Activated CD8-positive, alpha-beta T cell treated with anti-CD3 and anti-CD28 coated beads for 36 hours (primary cell): ENCODE data around the gene EVC2. TPM values are rescaled to one million over a fixed set of nuclear protein-coding genes. Genes with fewer than 3 reads are reported as not detected.

Experiments used
- ATAC-seq: fragments of 200-7000 bp; cut with Tn5 transposase; one replicate; pipeline ENCODE4 v1.10.0; 2021; ENCODE audit warnings: mild to moderate bottlenecking, moderate library complexity
- CTCF ChIA-PET: fragments of 350-600 bp; sonication (Branson Sonifier 250); formaldehyde crosslinking; loops from one replicate; lab custom pipeline; 2021; ENCODE audit warnings: antibody characterized with exemption; lab: Charles Lee
- POLR2A ChIA-PET: fragments of 350-600 bp; sonication (Branson Sonifier 250); formaldehyde crosslinking; loops from one replicate; lab custom pipeline; 2021; ENCODE audit warnings: antibody characterized with exemption; lab: Charles Lee
- DNase-seq: peaks from one replicate; pipeline ENCODE4 v3.0.0-alpha.2; 2020
- H3K27ac Mint-ChIP-seq: one replicate; pipeline ENCODE4 v1.8.0; 2021; ENCODE audit warnings: mild to moderate bottlenecking, mixed read lengths
- H3K27me3 Mint-ChIP-seq: one replicate; pipeline ENCODE4 v1.8.0; 2021; ENCODE audit warnings: mixed read lengths
- H3K36me3 Mint-ChIP-seq: one replicate; pipeline ENCODE4 v1.8.0; 2021; ENCODE audit warnings: low read depth, mixed read lengths
- H3K4me1 Mint-ChIP-seq: one replicate; pipeline ENCODE4 v1.8.0; 2021; ENCODE audit warnings: low read depth, mixed read lengths
- H3K4me3 Mint-ChIP-seq: one replicate; pipeline ENCODE4 v1.8.0; 2021; ENCODE audit warnings: mild to moderate bottlenecking, moderate library complexity, mixed read lengths
- H3K9me3 Mint-ChIP-seq: one replicate; pipeline ENCODE4 v1.8.0; 2021; ENCODE audit warnings: mixed read lengths
- CTCF ChIP-seq: fragments of 200-600 bp; IDR thresholded peaks from one replicate; pipeline ENCODE4 v1.8.0; 2022; ENCODE audit warnings: antibody characterized with exemption, mild to moderate bottlenecking
- intact Hi-C: fragments of 100-400 bp; cut with micrococcal nuclease; formaldehyde crosslinking; loops from one replicate; pipeline ENCODE4 v1.10.0; 2022
- total RNA-seq, 2 experiments: library from RNA; stranded (reverse); gene quantifications; one replicate each; pipeline ENCODE4 v1.2.3, GENCODE V29; 2021

Gene EVC2
- total RNA-seq, 2 experiments from 2014 or later = 0.83 to 1.3 TPM

- Mint-ChIP-seq H3K36me3 (no peaks in the 10 kb centered on the region), H3K27me3 (peaks cover 2% of the 10 kb centered on the region), H3K4me3 (no peak overlapping the region), H3K9me3 (peaks cover 9% of the 10 kb centered on the region), H3K4me1 (no peaks in the 10 kb centered on the region), H3K27ac (no peak overlapping the region)
- DNase-seq = no peak
- intact Hi-C loops = no loop called here
- CTCF ChIA-PET = no interaction called here
- no peak for TF ChIP-seq CTCF
- POLR2A ChIA-PET = no interaction called here
- no peak for ATAC-seq
Measured at GRCh38 chr4:5719350-5720055, 11.1 kb upstream of the EVC2 start.

- ChIA-PET POLR2A (no interaction called here), CTCF (no interaction called here)
- Mint-ChIP-seq H3K4me1 (no peaks in the 10 kb centered on the region), H3K9me3 (peaks cover 16% of the 10 kb centered on the region), H3K36me3 (no peaks in the 10 kb centered on the region), H3K4me3 (no peak overlapping the region), H3K27ac (no peak overlapping the region), H3K27me3 (peaks cover 4% of the 10 kb centered on the region)
- TF ChIP-seq CTCF = no peak
- DNase-seq (no peak), ATAC-seq (no peak)
- intact Hi-C loops = no loop called here
Measured at GRCh38 chr4:5718411-5718810, 10.1 kb upstream of the EVC2 start.

- Mint-ChIP-seq H3K36me3 (no peaks in the 10 kb centered on the region), H3K27me3 (peaks cover 4% of the 10 kb centered on the region), H3K4me1 (peaks cover 2% of the 10 kb centered on the region), H3K4me3 (no peak overlapping the region), H3K27ac (no peak overlapping the region), H3K9me3 (peaks cover 16% of the 10 kb centered on the region)
- DNase-seq (no peak), ATAC-seq (no peak)
- ChIA-PET CTCF (no interaction called here), POLR2A (no interaction called here)
- TF ChIP-seq CTCF = no peak
- intact Hi-C loops = no loop called here
Measured at GRCh38 chr4:5717449-5718158, 9.2 kb upstream of the EVC2 start.

- Mint-ChIP-seq H3K4me3 (no peak overlapping the region), H3K9me3 (peaks cover 16% of the 10 kb centered on the region), H3K36me3 (no peaks in the 10 kb centered on the region), H3K27me3 (peaks cover 13% of the 10 kb centered on the region), H3K4me1 (peaks cover 8% of the 10 kb centered on the region), H3K27ac (no peak overlapping the region)
- no peak for DNase-seq
- POLR2A ChIA-PET = no interaction called here
- intact Hi-C loops = no loop called here
- ATAC-seq = no peak
- CTCF ChIA-PET = no interaction called here
- TF ChIP-seq CTCF = no peak
Measured at GRCh38 chr4:5716391-5716790, 8.0 kb upstream of the EVC2 start.

- Mint-ChIP-seq H3K4me1 (peaks cover 12% of the 10 kb centered on the region), H3K4me3 (no peak overlapping the region), H3K9me3 (peaks cover 16% of the 10 kb centered on the region), H3K27ac (no peak overlapping the region), H3K27me3 (peaks cover 18% of the 10 kb centered on the region), H3K36me3 (no peaks in the 10 kb centered on the region)
- POLR2A ChIA-PET = interaction anchor here (0.7 kb wide), 1 partner anchor 1245 kb away, joined by 4 read pairs; no protein-coding TSS in a partner anchor
- DNase-seq = no peak
- intact Hi-C loops = no loop called here
- TF ChIP-seq CTCF = no peak
- CTCF ChIA-PET = no interaction called here
- ATAC-seq = no peak
Measured at GRCh38 chr4:5715357-5715756, 7.0 kb upstream of the EVC2 start.
